Right renal pelvis (tissue), 4 donors: ENCODE measurements around the gene MRPL38. TPM values are rescaled to one million over a fixed set of nuclear protein-coding genes. Genes with fewer than 3 reads are reported as not detected.
"Not testable (repeated sequence)": the region's sequence is repeated elsewhere in the genome, so short reads cannot be mapped to it uniquely, and the experiment has no call there.

Source experiments
- DNase-seq, 4 donors: peaks; one replicate each; pipeline ENCODE4 v3.0.0-alpha.2; 2013; ENCODE audit warnings: low read depth in 4 of 4, low spot score in 3 of 4, missing footprints in 1 of 4
- polyA plus RNA-seq, 4 donors: library from polyadenylated mRNA; unstranded; fragments of 120-200 nt; gene quantifications; one replicate each; pipeline ENCODE4 v1.2.1, GENCODE V29; 2013; ENCODE audit not compliant: insufficient read length in 4 of 4

The MRPL38 gene
- polyA plus RNA-seq, 4 donors = 83.4 to 108 (median 88.1) TPM

DNA sequence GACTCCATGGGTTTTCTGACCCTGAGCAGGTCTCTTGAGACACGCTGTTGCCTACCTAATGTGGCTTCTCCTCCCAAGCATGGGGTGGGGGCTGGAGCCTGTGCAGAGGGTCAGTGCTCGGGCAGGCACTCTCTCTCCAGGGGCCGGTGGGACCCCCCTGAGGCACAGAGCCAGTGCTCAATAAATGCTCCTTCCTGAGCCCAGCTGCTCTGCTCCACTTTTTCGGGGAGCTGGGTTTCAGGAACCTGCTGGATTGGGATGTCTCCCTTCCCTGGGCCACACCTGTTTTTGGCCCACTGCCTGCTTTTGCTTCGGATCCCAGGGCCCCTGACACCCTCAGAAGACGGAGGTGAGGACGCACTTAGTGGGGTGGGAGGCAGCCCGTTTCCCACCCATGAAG, 6.6 kb downstream of the MRPL38 start:
- DNase-seq = no peak

DNA sequence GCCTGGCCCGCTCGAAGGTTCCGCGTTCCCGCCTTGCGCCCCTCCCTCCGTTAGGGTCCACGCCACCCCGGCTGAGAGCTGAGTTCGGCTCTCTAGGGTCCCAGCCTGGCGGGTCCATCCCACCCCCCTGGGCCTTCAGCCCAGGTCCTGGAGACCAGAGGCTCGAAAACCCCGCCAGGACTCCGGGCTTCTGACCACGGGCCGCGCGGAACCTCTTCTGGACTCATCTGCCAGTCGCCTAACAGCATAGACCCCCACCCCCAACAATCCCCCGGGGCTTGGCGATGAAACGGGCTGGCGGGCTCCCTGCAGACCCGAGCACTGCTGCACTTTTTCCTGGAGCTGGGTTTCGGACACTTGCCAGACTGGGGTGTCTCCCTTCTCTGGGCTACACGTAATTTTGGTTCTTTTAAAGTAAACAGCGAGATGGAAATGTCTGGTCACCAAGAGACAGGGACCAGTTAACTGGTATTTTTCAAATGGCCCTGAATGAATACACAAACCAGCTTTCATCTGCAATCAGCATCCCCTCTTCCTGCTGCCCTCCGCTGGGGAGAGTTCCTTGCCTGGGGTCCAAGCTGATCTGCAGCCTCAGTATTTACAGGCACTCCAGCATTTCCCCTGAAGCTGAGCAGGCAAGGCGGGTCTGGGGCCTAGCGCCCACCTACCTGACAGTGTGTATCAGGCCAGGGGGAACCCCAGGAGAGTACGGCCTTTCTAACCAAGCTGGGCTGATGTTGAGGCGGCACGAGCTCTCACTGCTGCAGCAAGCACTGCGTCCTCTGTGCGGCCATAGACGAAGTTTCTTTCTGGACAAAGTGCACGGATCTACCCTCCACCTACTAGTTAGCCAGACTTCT, 7.3 kb downstream of the MRPL38 start:
- no peak for DNase-seq

DNA sequence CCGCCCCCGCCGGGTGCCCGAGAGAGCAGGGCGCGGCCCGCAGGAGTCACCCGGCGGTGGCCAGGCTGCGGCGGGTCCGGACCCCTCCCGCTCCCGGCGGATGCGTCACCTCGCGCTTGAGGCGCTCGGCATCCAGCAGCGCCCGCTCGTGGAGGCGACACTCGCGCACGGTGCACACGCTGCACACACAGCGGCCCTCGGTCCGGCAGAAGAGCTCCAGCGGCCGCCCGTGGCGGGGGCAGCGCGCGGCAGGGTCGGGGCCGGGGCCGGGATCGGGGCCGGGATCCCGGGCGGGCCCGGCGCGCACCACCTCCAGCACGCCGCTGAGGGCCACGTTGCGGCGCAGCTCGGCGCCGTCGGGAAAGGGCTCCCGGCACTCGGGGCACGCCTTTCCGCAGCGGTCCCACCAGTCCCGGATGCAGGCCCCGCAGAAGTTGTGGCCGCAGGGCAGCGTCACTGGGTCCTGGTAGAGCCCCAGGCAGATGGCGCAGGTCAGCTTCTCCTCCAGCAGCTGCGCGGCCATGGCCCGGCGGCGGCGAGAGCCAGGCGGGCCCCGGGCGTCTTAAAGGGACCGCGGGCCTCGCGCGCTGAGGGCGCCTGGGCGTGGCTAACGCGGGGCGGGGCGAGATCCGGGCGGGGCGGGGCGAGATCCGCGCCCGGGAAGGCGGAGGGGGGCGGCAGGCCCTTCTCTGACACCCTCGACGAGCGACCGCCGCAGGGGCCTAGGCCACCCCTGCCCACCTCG, 8.1 kb downstream of the MRPL38 start, which contains the start of gene TRIM65:
TSS of gene TRIM65 (minus strand) at position 537 of the 745 bp plus-strand sequence. CDS start at position 523, 14 bp downstream.
- no peak for DNase-seq

DNA sequence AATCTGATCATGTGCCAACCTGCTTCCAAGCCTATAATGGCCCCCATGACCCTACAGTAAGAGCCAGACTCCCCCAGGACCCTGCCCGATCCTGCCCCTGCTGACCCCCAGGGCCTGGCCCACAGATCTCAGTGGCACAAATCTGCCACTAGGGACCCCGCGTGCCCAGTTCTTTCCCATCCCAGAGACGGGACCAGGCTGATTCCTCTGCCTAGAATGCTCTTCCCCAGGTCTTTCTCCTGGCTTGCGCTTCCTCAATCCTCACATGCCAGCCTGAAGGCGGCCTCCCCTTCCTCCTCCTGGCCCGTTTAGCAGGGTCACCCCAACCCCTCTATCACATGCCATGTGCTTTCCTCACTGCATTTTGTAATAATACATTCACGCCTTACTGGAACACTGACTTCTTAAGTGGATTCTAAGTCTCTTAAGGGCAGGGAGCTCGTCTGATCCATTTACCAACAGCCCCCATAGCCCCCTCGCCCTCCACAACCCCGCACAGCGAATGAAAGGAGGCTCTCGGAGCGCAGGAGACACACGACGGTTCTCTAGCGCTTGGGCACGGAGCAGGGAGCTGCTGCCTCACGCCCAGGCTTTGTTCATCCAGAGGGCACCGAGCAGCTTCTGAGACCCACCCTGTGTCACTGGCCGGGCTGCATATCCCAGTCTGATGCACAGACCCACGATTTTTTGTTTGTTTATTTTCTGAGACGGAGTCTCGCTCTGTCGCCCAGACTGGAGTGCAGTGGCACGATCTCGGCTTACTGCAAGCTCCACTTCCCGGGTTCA, 9.1 kb downstream of the MRPL38 start:
- DNase-seq = no peak

DNA sequence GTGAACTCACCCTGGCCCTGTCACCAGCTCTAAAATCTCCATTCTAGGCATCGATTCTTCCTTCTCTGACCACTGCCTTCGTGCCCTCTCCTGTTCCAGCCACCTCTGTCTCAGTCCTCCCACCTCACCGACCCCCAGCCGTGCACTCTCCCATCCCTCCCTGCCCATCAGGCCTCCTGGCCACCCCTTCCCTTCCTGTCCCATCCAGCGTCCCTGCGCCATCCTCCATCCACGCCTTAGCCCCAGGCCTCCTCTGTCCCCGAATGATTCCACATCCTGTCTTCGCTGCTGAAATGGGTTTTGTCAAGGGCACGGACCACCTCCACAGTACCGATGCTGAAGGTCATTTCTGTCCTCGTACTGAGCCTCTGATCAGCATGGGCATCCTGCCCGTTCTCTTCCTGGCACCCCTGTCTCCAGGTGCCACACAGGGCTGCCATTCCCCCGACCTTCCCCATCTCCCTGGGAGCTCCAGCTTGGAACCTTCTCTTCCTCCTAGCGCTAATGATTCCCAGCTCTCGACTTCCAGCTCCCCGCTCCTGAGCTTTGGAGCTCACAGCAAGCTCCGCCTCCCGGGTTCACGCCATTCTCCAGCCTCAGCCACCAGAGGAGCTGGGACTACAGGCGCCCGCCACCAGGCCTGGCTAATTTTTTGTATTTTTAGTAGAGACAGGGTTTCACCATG, 10.5 kb downstream of the MRPL38 start:
- DNase-seq = no peak

DNA sequence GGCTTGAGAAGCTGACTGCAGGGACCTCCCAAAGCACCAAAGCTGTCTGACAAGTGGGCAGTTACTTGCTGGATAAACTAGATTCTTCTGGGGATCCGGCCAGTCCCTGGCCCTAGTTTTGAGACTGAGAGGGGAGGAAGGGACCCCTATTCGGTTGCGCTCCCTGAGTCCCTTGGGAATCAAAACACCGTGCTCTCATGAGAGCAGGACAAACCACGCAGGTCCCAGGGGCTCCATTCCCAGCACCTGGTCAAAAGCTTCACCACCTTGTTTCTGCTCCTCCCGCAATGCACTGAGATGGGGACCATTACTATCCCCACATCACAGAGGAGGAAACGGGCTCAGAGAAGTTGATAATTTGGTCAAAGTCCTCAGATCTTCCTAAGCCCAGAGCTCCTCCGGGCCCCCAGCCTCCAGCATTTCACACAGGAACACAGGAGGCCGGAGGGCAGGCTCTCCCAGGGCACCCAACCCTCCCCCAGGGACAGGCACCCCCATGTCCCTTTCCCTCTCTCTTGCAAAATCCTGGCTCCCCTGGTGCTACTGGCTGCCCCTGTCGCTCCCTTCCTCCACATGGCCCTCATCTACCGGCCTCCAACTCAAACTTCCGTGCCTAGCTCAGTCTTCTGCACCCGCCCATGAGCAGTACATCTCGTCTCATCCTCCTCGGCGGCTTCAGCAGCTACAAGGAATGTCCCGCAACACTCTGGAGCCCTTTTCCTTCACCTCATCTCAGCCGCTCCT, 11.2 kb downstream of the MRPL38 start:
- DNase-seq = no peak

DNA sequence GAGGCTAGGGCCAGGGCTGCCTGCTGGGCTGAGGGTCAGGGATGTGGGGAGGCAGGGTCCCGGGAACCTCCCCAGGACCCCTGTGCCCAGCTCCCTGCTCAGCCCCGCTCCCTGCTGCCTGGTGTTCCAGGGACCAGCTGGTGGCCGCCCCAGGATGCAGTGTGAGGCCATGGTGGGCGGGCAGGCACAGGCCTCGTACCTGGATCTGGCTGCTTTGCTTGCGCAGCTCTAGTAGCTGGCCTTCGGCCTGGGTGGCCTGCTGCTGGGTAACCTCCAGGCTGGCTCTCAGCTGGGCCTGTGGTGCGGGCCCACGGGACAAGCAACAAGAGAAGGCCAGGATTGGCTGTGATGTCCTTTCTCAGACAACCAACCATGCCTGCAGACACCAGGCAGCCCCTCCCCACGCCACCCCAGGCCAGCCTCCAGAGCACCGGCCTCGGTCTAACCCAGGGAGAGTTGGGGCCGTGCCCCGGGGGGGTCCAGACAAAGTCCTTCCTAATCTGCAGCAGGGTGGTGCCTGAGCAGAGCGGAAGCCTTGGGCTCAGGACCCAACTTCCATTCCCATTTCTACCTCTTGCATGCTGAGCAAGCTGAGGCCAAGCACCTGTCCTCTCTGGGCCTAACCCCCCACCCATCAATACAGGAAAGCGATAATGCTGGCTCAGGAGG, 12.0 kb downstream of the MRPL38 start:
- no peak for DNase-seq

DNA sequence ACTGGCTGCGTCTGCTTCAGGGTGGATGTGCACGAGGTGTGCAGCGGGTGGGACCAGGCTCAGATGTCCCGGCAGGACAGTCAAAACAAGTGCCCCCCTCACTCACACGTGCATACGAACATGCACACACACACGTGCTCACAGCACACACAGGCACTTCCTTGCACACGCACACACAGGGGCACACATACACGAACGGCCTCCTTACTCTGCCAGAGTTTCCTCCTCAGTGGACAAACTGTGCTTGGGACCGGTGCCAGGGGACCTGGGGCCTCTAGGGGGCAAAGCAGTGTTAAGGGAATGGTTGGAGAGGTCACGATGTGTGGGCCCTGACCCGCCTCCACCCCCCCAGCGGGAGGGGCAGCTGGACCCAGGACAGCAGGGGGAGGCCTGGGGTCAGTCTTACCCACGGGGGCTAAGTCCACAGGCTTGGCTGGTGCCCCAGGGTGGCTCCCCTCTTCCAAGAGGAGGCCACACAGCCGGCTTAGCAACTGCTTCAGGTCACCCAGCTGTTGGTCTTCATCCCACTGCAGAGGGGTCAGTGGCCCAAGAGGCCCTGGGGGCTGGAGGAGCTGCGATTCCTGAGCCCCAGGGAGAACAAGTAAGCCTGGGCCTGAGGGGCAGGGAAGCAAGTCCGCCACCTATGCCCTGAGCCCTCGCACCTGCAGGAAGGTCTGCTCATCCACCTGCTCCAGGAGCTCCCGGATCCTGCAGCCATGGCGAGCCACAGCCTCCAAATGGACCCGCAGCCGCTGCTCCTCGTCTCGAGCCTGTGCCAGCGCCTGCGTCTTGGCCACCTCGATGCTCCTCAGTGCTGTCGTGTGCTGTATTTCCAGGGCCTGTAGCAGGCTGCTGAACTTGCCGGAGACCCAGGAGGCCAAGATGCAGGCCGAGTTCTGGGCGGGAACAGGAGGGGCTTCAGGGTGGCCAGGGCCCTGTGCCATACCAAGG, 12.8 kb downstream of the MRPL38 start:
- no peak for DNase-seq

DNA sequence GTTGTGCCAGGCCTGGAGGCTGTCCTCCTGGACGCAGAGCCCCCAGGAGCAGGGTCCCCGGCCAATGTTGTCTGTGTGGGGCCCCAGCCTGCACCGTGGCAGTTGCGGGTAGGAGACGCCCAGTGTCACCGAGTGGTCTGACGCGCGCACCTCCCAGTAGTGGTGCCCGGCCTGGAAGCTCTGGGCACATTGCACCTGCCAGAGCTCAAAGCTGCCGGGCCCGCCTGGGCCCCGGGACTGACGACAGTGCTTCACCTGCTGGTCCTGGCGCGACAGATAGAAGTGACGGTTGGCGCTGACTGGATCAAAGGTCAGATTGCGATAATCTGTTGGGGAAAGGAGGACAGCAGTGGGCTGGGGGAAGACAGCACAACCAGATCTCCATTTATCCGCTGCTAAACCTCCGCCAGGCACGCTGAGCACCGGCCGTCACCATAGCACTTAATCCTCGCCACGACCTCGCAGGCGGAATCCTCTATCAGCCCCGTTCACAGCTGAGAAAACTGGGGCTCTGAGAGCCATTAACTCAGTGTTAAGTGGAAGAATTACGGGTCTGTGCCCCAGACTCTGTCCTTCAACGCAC, 13.6 kb downstream of the MRPL38 start:
- no peak for DNase-seq

DNA sequence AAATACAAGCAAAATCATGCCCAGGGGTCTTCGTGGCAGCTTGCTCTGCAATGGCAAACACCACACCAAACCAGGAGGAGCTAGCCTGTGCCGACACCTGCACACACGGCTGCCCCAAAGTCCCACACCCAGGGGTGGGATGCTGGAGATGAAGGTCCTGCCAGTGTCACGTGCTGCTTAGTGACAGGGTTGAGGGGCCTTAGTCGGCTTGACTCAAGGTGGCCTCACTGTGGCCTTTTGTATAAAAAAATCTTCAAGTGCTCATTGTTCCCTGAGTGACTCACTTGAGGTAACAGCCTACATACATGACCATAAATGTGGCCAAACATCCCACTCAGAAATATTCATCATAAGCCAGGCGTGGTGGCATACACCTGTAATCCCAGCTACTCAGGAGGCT, 15.2 kb downstream of the MRPL38 start:
- no peak for DNase-seq

DNA sequence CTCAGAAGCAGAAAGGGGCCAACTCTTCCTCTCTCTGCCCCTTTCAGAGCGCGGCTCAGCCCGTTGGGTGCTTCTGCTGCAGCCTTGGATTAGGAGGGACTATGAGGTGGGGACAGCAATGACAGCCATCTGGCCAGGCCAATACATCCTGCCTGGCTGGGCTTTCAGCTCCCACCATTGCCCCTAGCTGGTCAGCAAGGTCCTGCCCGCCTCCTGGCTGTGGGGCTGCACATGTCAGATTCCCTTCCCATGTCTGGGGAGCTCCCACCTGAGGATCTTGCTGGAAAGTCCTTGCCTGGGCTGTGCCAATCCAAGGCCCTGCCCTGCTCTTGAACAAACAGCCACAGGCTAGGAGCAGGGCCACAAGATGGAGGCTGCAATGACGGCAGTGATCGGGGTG, 16.2 kb downstream of the MRPL38 start:
- no peak for DNase-seq

DNA sequence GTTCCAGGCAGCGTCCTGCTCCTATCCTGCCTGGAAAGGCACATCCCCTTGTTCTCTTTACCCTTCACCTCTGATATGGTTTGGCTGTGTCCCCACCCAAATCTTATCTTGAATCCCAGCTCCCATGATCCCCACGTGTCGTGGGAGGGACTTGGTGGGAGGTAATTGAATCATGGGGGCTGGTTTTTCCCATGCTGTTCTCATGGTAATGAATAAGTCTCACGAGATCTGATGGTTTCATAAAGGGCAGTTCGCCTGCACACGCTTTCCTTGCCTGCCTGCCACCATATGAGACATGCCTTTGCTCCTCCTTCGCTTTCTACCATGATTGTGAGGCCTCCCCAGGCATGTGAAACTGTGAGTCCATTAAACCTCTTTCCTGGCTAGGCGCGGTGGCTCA, 18.8 kb downstream of the MRPL38 start:
- DNase-seq = not testable (repeated sequence)

DNA sequence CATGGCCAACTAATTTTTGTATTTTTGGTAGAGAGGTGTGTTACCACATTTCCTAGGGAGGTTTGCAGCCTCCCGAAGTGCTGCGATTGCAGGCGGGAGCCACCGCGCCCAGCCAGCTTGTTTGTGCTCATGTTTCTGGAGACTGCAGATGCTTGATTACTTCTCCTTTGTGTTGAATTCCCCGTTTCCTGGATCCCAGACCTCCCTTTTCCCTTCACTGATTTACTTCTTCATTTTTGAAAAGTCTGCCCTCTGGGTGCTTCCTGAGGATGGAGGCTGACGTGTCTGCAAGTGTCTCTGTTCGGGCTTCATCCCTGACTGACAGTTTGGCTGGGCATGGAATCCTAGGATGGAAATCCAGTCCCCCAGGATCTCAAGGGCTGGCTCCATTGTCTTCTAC, 19.3 kb downstream of the MRPL38 start:
- no peak for DNase-seq

DNA sequence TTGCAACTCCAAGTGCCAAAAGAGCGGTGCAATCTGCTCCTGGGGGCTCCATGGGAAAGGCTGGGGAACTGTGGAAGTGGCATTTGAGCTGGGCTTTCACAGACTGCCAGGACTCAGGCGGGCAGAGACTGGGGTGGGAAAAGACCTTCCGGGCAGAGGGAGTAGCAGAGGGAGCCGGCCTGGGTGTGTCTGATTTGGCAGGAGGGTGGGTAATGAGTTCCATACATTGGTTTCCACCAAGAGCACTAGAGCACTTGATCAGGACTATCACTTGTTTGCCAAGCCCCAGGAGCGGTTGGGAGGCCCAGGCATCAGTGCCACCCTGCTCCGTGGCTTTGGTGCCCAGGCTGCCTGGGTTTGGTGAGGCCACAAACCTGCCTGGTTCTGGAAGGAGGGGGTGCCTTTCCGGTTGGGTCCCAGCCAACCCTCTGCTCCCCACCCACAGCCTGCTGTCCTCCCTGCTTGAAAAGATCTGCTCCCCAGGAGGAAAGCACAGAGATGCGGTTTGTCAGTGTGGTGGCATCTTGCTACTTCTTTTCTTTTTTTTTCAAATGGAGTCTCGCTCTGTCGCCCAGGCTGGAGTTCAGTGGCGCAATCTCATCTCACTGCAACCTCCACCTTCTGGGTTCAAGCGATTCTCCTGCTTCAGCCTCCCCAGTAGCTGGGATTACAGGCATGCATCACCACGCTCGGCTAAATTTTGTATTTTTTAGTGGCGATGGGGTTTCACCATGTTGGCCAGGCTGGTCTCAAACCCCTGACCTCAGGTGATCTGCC, 22.8 kb downstream of the MRPL38 start:
- no peak for DNase-seq

DNA sequence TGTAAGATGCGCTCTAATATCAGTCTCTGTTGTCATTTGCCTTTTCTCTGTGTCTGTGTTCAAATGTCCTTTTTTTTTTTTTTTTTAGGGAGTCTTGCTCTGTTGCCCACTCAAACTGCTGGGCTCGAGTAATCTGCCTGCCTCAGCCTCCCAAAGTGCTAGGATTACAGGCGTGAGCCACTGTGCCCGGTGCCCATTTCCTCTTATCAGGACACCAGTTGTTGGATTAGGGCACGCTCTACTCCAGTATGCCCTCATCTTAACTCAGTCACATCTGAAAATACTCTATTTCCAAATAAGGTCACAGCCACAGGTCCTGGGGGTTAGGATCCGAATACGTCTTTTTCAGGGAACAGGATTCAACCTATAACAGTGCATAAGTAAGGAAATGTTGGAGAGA, 24.4 kb downstream of the MRPL38 start:
- DNase-seq = no peak

DNA sequence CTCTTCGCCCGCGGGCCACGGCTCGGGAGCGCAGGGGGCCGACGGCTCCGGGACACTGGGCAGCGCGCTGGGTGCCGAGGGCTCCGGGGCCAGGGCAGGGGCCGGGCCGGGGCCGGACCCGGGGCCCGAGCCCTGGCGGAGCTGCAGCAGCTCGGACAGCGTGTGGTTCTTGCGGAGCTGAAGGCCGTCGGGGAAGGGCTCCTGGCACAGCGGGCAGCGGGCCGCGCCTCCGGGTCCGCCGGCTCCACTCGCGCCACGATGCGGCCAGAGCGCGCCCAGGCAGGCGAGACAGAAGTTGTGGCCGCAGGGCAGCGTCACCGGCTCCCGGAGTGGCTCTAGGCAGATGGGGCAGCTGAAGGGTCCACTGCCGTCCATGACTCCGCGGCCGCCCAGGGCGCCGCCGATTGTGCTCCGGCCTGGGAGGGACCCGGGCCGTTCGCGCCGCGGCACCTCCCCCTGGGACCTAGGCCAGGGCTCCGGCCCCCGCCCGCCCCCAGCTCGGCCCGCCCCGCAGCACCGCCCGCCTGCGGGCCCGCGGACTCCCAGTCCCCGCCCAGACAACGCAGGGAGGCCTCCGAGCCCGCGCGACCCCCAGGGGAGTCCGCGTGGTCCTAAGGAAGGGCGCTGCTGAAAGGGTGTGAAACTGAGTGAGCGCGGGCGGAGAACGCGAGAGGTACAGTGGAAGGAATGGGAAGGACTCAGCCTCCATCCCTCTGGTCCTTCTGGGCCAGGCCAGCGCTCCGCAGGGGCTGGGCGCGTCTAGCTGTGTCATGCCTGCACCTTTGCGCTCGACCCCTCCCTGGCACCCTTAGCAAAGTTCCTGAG, 26.3 kb downstream of the MRPL38 start, which contains the start of gene TRIM47:
TSS of gene TRIM47 (minus strand) at position 408 of the 825 bp plus-strand sequence. CDS start at position 375, 33 bp downstream.
- DNase-seq = no peak
